ENCODE data around the gene EIF4B.
"Not testable (repeated sequence)": the region's sequence is repeated elsewhere in the genome, so short reads cannot be mapped to it uniquely, and the experiment has no call there.

Gene EIF4B

DNA sequence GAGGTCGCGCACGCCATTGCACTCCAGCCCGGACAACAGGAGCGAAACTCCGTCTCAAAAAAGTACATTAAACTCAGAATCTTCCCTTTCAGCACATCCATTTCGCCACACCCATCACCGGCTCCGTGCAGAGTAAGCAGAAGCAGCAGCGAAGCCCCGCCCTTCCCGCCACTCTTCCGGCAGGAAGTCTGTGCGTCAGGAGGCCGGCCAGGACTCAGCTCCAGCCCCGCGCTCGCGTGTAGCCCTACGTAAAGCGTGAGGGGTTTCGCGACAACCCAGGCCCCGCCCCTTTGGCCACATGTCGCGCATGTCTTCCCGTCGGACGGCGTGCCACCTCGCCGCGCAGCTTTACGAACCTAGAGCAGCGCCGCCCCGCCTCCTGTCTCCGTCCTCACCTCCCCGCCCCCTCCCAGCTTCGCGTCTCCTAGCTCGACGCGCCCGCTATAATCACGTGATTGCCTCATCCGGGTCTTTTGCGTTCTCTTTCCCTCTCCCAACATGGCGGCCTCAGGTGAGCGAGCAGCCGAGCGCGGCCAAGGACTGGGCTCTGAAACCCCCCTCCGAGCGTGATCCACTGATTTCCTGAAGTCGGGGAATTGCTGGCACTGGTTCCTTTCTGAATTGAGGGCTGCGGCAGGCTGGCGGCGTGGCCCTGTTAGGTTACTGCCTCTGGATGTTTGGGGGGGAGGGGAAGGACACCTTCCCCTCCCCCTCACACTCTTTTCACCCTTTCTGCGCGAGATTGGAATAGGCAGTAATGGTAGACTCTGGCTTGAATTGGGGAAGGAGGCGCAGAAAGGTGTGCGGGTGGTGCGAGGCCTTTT lies at the start of gene EIF4B:
TSS of gene EIF4B (plus strand) at position 471 of the 824 bp plus-strand sequence. CDS start at position 499, 28 bp downstream.
- DNase-seq (ENCODE audit: low spot score) = peak; percentile 98

- no peak for DNase-seq (ENCODE audit: low spot score)
Measured at GRCh38 chr12:52956987-52957386, 49.3 kb upstream of the EIF4B start.

DNA sequence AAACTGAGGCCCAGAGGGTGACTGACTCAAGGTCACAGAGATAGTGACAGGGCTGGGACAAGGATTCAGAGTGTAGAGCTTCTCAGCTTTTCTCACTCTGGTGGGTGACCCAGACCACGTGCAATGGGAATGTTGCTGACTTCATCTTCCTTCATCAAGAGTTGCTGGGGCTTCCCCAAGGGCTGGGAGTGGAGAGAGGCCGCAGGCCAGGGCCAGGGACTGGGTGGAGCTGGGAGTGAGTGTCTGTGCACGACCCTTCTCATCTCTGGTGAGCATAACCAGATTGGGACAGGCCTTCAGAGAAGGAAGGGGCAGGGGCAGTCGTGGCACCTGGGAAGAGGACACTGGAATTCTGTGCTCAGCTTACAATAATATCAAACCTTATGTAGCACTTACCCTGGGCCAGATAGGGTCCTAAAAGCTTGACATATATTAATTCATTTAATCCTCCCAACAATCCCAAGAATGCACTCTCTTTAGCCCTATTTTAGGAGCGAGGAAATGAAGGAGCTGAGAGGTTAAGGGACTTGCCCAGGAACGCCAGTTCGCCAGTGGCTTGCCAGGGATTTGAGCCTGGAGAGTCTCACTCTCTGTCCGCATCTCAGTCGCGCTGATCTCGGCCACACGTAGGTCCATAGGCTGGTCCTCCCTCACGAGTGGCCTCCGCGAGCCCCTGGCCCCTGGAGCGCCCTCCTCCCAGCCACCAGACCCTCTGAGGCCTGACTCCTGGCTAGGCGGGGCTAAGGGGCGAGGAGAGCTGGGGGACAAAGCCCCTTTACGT lies 41.5 kb upstream of the EIF4B start:
- DNase-seq (ENCODE audit: low spot score) = no peak

GRCh38 chr12:52965337-52965731 lies 40.9 kb upstream of the EIF4B start:
- no peak for DNase-seq (ENCODE audit: low spot score)

DNA sequence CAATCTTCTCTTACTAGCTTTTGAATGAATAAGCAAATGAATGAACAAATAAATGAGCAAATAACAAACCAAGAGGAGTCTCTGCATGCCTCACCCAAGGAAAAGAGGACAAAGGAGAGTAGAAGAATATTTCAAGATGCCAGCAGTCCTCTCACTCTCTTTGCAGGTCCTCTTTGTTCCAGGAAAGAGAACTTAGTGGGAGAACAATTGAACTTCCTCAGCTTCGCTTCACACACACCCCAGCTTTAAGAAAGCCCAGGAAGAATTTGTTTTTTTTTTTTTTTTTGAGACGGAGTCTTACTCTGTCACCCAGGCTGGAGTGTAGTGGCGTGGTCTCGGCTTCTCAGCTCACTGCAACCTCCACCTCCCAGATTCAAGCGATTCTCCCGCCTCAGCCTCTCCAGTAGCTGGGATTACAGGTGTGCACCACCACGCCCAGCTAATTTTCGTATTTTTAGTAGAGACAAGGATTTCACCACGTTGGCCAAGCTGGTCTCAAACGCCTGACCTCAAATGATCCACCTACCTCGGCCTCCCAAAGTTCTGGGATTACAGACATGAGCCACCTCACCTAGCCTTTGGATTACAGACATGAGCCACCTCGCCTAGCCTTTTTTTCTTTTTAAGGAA lies 37.0 kb upstream of the EIF4B start:
- DNase-seq (ENCODE audit: low spot score) = no peak

GRCh38 chr12:52969828-52970569 lies 36.3 kb upstream of the EIF4B start:
- DNase-seq (ENCODE audit: low spot score) = no peak

DNA sequence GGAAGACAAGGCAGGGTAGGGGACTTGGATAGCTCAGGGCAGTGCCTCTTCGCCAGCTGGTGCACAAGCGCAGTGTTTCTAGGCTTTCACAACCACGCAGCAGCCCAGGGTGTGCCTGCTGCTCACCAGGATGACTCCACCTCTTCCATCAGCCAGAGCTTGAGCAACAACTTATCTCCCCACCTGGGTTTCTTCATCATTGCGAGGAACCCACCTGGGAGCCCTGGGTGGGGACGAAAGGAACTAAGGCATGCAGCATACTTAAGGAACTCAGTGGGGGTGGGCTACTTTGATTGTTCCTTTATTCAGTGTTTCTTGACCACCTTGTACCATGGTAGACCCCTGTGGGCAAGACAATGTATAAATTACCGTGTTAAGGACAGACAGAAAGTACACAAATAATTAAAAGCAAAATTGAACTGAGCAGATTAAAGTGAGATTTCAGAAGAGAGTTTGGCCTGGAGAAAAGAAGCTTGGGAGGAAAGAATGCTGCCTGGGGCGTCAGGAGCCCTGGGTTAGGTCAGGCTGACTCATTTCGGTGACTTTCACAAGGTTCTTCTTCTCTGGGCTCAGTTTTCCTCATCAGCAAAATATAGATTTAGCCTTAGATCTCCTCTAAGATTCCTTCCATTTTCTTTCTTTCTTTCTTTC lies 34.5 kb upstream of the EIF4B start:
- no peak for DNase-seq (ENCODE audit: low spot score)

DNA sequence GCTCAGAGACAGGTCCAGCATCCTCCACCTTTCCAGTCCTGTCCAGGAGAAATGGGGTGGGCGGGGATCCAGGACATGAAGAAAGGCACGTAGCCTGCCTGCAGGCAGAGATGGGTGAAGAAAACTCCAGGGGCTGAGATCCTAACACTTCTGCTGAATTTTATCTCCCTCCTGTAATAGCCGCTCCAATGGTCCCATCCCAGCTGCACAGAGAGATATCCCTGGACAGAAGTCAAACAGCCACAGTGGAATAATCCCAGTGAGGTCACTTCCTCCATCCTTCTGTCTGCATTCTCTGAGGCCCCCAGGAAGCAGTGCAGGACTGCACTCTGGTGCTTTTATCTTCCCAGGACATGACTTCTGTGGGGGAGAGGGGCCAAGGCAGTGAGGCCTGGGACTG lies 31.1 kb upstream of the EIF4B start:
- DNase-seq (ENCODE audit: low spot score) = no peak

DNA sequence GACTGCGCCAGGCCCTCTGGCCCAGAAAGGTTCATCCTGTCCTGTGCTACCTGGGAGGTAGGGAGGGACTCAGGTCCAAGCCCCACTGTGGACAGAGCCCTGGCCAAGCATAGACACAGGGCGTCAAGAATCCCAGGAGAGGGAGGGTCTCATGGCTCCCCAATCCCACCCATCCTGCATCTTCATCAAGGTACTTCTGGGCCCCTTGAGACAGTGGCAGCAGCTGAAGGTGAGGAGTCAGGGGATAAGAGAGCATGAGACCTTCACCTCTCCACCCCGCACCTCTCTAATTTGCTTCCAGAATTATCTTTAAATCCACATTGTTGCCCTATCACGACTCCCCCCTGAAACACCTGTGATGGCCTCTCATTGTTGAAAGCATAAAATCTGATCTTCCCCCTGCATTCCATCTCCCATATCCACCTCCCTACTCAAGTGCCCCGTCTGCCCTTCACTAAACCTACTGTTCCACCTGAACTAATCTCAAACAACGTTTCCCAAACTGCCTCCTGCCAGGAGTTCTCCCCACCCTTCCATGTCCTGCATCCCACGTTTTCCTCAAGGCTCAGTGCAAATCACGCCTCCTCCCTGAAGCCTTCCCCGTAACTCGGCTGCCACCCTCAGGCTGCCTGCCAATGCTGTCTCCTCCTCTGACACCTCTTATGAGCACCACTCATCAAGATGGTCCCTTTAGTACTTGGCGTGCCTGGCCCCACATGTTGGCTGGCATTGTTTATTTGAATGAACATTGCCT lies 30.3 kb upstream of the EIF4B start:
- DNase-seq (ENCODE audit: low spot score) = no peak

DNA sequence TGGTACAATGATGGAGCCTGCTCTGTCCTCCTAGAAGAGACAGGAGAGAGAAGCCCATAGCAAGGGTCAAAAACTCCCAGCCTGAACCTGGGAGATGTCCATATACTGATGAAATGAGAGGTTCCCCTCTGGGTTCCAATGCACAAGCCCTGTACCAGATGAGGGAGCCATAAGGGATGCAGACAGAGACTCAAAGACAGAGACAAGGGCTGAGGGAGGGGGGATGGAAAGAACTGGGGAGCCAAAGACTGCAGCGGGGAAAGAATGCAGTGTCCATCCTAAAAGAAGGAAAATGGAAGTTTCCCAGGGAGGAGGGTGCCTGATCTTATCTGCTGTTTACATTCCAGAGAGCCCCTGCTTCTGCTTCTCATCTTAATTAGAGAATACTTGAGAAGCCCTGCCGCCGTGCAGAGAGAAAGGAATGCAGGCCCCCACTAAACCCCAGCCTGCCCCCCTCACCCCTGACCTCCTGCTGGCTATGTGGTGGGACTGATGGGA lies 29.6 kb upstream of the EIF4B start:
- DNase-seq (ENCODE audit: low spot score) = no peak

DNA sequence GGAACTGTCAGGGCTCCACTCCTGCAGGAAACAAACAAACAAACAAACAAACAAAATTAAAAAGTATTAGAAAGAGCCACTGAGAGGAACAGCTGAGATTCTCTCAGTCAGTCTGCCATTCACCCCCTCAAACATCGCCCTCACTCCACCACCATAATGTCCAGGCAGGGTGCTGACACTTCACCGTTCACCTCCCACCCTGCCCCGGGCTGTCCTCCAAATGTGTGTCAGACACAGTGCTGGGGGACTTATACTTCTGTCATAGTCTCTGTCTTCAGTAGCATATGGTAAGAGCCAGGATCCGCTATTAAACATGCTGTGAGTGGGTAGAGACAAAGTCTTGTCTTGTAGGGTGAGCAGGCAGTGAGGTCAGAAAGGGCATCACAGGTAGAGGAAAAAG lies 29.1 kb upstream of the EIF4B start:
- no peak for DNase-seq (ENCODE audit: low spot score)

- DNase-seq (ENCODE audit: low spot score) = no peak
Measured at GRCh38 chr12:52980096-52980649, 26.1 kb upstream of the EIF4B start.

DNA sequence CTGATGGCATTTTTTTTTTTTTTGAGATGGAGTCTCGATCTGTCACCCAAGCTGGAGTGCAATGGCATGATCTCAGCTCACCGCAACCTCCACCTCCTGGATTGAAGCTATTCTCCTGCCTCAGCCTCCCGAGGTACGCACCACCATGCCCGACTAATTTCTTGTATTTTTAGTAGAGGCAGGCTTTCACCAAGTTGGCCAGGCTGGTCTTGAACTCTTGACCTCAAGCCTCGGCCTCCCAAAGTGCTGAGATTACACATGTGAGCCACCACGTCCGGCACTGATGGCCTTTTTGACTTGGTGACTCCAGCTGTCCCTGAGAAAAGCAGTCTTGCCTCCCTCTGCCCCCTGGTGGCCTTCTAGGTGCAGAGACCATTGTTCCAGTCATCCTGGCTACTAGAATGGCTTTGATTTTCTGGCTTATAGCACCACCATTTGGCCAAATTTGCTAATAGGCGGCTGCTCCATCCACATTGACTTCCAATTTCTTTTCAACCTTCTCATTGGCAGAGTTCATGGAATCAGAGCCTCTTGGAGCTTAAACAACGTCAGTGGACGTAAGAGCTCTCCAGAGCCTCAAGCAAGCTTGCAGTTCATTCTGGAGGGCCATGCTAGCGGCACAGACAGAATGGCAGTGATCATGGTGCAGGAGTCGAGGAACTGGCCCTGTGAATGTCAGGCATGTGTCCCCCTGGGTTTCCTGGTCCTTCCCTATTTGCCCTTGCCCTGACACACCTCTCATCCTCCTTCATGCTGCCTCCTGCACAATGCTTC lies 25.4 kb upstream of the EIF4B start:
- DNase-seq (ENCODE audit: low spot score) = peak; percentile 97

DNA sequence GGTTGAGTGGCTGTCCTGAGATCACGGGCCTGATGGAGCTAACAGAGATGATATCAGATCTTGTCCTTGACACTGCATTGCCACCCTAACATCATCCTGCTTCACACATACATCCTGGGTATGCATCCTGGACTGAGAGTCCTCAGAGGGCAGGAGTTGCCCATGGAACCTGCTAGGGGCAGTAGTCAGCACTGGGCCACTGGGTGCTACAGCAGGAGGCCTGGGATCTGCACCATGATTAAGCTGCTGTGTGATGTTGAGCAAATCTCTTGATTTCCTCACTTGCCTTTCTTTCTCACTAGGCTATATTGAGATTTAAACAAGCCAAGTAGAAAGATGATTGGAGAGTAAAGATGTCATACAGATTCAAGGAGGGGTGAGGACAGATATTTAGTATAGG lies 22.1 kb upstream of the EIF4B start:
- no peak for DNase-seq (ENCODE audit: low spot score)

DNA sequence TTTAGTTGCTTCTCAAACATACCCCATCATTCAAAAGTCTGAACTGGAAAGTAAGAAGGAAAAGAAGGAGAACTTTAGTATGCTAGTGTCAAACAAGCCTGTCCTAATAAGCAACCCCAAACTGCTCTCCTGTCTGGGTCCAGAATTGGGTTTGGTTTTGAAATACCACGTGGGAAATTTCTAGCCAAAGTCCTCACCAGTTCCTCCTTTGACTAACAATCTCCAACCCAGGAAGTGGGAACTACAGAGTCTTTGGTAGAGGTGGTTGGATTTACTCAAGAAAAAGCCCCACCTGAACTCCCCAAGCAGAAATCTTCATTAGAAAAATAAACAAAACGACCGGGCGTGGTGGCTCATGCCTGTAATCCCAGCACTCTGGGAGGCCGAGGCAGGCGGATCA lies 17.4 kb upstream of the EIF4B start:
- DNase-seq (ENCODE audit: low spot score) = no peak

- DNase-seq (ENCODE audit: low spot score) = no peak
Measured at GRCh38 chr12:52990206-52990605, 16.1 kb upstream of the EIF4B start.

DNA sequence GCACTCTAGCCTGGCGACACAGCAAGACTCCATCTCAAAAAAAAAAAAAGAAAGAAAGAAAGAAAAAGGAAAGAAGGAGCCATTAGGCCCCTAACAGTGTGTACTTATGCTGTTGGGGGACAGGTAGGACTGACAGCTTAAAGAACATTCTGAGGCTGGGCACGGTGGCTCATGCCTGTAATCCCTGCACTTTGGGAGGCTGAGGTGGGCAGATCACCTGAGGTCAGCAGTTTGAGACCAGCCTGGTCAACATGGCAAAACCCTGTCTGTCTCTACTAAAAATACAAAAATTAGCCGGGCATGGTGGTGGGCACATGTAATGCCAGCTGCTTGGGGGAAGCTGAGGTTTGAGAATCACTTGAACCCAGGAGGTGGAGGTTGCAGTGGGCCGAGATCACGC lies 14.0 kb upstream of the EIF4B start:
- DNase-seq (ENCODE audit: low spot score) = not testable (repeated sequence)

GRCh38 chr12:52992699-52993557 lies 13.3 kb upstream of the EIF4B start:
- DNase-seq (ENCODE audit: low spot score) = no peak

GRCh38 chr12:52993558-52993869 lies 12.7 kb upstream of the EIF4B start:
- no peak for DNase-seq (ENCODE audit: low spot score)

All from pons (tissue), 1 donor.